ENCODE results near the gene HYAL1.
A peak's percentile ranks its signal among the peaks of the same experiment; 100 is the strongest.

The HYAL1 gene

GRCh38 chr3:50271314-50271936 is 31.9 kb downstream of the HYAL1 start:
- H3K4me3 ChIP-seq (ENCODE audit: low read length) = no peak overlapping the region
- no peak for DNase-seq (ENCODE audit: low read depth)
- TF ChIP-seq CTCF (IDR thresholded peaks at IDR 0.05; ENCODE audit: insufficient read depth, low read depth, low read length, missing control alignments) = no peak

- TF ChIP-seq CTCF (IDR thresholded peaks at IDR 0.05; ENCODE audit: insufficient read depth, low read depth, low read length, missing control alignments) = no peak
- no peak overlapping the region for H3K4me3 ChIP-seq (ENCODE audit: low read length)
- DNase-seq (ENCODE audit: low read depth) = no peak
Measured at GRCh38 chr3:50270422-50271224, 32.8 kb downstream of the HYAL1 start.

- no peak for TF ChIP-seq CTCF (IDR thresholded peaks at IDR 0.05; ENCODE audit: insufficient read depth, low read depth, low read length, missing control alignments)
- H3K4me3 ChIP-seq (ENCODE audit: low read length) = no peak overlapping the region
Measured at GRCh38 chr3:50269977-50270413, 33.4 kb downstream of the HYAL1 start.

GRCh38 chr3:50269460-50269859 is 33.9 kb downstream of the HYAL1 start:
- DNase-seq (ENCODE audit: low read depth) = no peak
- H3K4me3 ChIP-seq (ENCODE audit: low read length) = no peak overlapping the region
- TF ChIP-seq CTCF (IDR thresholded peaks at IDR 0.05; ENCODE audit: insufficient read depth, low read depth, low read length, missing control alignments) = no peak

More at GRCh38 chr3:50269977-50270413, 33.4 kb downstream of the HYAL1 start:
- DNase-seq (ENCODE audit: low read depth) = peak; percentile 65

GRCh38 chr3:50268703-50269451 is 34.5 kb downstream of the HYAL1 start, which contains the start of gene SEMA3B:
SEMA3B (plus strand) TSS chr3:50269147; CDS start chr3:50269241, 94 bp downstream.
- H3K4me3 ChIP-seq (ENCODE audit: low read length) = no peak within 1 kb of the TSS
- DNase-seq (ENCODE audit: low read depth) = peak; percentile 76
- no peak for TF ChIP-seq CTCF (IDR thresholded peaks at IDR 0.05; ENCODE audit: insufficient read depth, low read depth, low read length, missing control alignments)

- DNase-seq (ENCODE audit: low read depth) = no peak
Measured at GRCh38 chr3:50268276-50268675, 35.1 kb downstream of the HYAL1 start.

More at GRCh38 chr3:50268276-50268675, 35.1 kb downstream of the HYAL1 start:
- no peak overlapping the region for H3K4me3 ChIP-seq (ENCODE audit: low read length)
- TF ChIP-seq CTCF (IDR thresholded peaks at IDR 0.05; ENCODE audit: insufficient read depth, low read depth, low read length, missing control alignments) = no peak

Data from epithelial cell of esophagus (primary cell).